HG03175 (cell line): ENCODE results near the gene NCKAP5.

Experiments
- ATAC-seq: cut with Tn5 transposase; IDR thresholded peaks from one replicate; pipeline ENCODE4 v1.9.1; 2021; ENCODE audit warnings: mild to moderate bottlenecking, moderate library complexity; ENCODE audit not compliant: unreplicated experiment

The NCKAP5 gene

GRCh38 chr2:132923787-132924186 lies 644.5 kb downstream of the NCKAP5 start:
- ATAC-seq = no peak

GRCh38 chr2:132915812-132916549 lies 652.3 kb downstream of the NCKAP5 start:
- ATAC-seq = no peak

- ATAC-seq = no peak
These were observed 656.2 kb downstream of the NCKAP5 start for GRCh38 chr2:132911726-132912724.

- ATAC-seq = no peak
These were observed 657.8 kb downstream of the NCKAP5 start for GRCh38 chr2:132910432-132910831.

DNA sequence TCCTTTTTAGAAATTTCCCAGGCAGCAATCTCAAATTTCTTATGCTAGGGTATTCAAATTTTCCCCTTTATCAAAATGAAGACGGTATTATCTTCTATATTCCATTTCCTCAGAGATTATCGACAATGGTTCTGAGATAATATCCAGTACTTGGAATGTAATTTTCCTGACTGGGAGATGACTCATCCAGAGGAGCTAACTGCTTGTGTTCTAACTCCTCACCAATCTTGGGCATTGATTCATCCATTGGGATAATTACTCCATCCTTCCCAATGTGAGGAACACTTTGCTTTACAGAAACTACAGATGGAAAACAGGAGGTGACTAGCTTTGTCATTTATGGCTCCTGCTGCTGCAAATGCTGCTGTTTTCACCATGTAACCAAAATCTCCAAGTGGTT lies 658.8 kb downstream of the NCKAP5 start:
- ATAC-seq = no peak

DNA sequence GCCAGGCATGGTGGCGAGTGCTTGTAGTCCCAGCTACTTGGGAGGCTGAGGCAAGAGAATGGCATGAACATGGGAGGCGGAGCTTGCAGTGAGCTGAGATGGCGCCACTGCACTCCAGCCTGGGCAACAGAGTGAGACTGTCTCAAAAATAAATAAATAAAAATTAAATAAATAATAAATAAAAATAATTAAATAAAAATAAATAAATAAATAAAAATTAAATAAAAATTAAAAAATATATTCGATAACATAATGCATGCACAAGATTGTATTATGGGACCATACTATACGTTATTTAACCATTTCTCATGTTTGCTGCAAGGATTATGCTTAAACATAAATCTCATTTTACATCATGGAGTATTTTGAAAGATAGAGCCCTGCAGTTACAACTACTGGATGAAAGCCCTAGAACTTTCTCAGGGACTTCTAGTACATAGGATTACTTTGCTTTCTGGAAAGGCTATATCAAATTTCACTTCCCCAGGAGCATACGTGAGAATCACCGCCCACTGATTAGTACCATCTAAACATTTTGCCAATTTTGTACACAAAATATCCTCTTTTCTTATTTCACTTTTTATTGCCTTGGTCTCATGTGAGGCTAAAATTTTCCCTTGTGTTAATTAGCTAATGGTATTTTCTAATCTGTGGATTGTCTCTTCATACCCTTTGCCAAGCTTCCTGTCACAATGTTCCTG lies 664.0 kb downstream of the NCKAP5 start:
- no peak for ATAC-seq

- no peak for ATAC-seq
These were observed 665.6 kb downstream of the NCKAP5 start for GRCh38 chr2:132902626-132903025.

GRCh38 chr2:132901661-132902060 lies 666.6 kb downstream of the NCKAP5 start:
- no peak for ATAC-seq

- no peak for ATAC-seq
These were observed 671.2 kb downstream of the NCKAP5 start for GRCh38 chr2:132897111-132897510.

- ATAC-seq = no peak
These were observed 672.2 kb downstream of the NCKAP5 start for GRCh38 chr2:132896073-132896472.

GRCh38 chr2:132891498-132891897 lies 676.8 kb downstream of the NCKAP5 start:
- no peak for ATAC-seq

GRCh38 chr2:132886574-132886973 lies 681.7 kb downstream of the NCKAP5 start:
- no peak for ATAC-seq

- no peak for ATAC-seq
These were observed 683.6 kb downstream of the NCKAP5 start for GRCh38 chr2:132884705-132885104.

GRCh38 chr2:132884292-132884691 lies 684.0 kb downstream of the NCKAP5 start:
- ATAC-seq = no peak

DNA sequence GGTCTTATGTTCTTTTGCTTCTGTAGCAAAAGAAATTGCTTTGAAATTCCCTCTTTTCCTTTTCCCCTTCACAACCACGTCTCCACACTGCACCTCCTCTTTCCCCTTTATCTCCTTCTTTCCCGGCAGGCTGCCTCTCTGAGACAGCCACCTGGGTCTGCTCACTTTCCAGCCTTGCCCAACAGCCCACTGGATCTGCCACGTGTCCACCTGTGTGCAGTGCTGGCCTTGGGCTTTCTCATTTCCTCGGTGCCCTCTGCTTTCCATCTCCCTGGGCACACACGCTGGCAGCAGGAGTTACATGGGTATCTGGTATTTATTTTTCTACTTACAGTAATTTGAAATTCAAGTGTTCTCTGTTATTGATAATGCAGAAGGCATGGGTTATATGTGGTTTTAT lies 684.8 kb downstream of the NCKAP5 start:
- ATAC-seq = no peak

- ATAC-seq = no peak
These were observed 686.7 kb downstream of the NCKAP5 start for GRCh38 chr2:132881546-132881945.

GRCh38 chr2:132877923-132878322 lies 690.3 kb downstream of the NCKAP5 start:
- no peak for ATAC-seq

DNA sequence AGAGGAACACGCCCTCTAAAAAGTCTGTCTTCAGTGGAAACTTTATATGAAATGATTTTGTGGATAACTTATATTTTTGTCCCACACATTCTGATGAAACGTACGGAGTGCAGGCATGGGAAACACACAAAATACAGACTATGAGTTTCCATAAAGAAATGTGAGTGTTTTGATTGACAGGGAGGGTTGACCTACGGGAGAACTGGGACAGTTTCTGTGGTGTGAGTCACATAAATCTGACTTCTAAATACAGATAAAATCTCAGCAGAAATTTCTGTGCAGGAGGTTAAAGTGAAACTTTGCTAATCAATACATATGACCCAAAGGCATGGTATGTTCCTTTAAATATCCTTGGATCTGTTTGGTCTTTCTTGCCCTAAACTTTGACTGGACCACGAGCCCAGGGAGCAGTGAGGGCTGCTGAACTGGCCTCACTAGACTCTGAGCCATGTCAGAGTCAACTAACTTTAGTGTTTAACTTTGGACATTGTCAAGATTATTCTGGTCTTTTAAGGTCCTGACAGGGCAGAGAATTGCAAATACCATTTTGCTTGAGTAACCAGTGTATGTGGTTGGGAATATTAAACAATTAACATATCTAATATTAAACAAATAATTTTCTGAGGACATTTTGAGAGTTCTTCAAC lies 691.4 kb downstream of the NCKAP5 start:
- no peak for ATAC-seq

DNA sequence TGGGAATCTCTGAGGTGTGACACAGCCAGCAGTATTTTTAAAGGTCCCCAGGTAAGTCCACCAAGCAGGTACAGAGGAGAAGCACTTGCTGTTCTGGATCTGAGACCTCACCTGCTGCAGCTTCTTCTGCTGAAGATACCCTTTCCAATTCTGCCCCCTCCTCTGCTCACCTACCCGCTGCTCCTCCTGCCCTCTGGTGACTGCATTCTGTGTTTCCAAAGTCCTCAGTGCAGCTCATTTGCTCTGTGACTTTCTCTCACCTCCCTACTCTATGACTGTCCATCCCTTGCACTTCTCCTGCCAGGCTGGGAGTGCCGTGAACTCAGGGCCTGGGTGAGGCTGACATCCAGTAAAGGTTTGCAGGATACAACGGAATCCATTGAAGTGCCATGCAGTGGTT lies 693.1 kb downstream of the NCKAP5 start:
- no peak for ATAC-seq

DNA sequence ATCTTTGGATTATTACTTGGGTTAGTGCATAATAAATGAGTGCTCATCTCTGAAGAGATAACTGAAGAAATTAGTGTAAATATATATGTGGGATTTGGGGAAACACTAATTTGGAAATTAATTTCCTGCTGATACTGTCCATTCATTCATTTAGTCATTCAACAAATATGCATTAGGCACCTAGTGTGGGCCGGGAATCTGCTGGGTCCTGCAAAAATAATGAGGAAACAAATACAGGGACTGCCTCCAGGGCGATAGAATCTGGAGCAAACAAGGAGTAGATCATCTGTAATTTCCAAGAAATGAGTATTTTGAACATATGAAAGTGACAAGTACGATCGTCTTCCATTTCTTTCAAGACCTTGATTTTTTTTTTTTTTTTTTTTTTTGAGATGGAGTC lies 694.5 kb downstream of the NCKAP5 start:
- no peak for ATAC-seq

- ATAC-seq = no peak
These were observed 696.4 kb downstream of the NCKAP5 start for GRCh38 chr2:132871831-132872230.
